Fibroblast of pulmonary artery (primary cell): Measurements from ENCODE around the gene IQCN.
A peak's percentile ranks its signal among the peaks of the same experiment; 100 is the strongest.

Experiments
- DNase-seq: peaks from one replicate; pipeline ENCODE4 v3.0.0-alpha.2; 2010; ENCODE audit warnings: low read depth
- H3K4me3 ChIP-seq: replicated peaks from 2 replicates; pipeline ENCODE4 v1.5.1; 2011; ENCODE audit warnings: low read depth, mild to moderate bottlenecking, control low read depth, low read length, moderate library complexity
- TF ChIP-seq, protein P1 (sequence below): IDR thresholded peaks from 2 replicates; pipeline ENCODE4 v1.5.1; 2011; ENCODE audit warnings: mild to moderate bottlenecking, control low read depth, low read length, inconsistent platforms; ENCODE audit errors: missing control alignments

The IQCN gene

DNA sequence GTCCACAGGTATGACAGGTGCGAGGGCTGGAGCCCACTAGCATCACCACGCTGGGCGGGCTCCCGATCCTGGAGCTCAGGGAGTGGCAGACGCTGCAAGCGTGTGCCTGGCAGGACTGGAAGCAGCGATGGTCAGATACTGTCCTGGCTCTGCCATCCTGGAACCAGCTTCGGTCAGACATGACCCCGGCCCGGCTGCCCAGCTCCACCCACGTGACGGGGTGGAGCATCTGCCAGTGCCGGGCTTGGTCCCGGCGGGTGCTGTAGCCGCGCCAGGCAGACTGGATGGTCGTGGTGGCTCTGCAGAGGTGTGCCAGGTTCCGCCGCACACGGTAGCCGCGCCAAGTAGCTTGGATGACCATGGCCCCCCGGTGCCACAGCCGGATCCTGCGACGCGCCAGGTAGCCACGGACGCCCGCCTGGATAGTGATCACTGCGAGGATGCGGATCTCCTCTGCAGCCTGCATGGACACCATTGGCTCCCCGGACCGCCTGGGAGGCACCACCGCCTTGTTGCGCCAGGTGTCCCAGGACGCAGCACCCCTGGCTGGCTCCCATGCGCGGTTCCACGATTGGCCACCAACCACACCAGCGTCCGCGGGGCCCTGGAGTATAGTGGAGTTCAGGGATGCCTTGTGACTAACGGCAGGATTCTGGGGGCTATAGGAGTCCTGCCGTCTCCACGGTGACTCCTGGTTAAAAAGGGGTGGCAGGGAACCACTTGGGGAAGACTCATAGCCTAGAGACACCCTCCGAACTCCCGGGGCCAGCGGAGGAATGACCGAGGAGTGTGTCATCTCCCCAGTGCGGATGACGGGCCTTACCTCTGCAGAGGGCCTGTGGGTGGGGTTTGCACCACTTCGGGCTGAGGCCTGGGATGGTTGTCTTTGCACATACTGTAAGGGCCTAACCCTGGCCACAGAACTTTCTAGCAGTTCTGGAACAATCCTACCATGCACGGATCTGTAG lies 16.5 kb downstream of the IQCN start:
- H3K4me3 ChIP-seq = no peak overlapping the region
- no peak for DNase-seq
- TF ChIP-seq, protein P1, sequence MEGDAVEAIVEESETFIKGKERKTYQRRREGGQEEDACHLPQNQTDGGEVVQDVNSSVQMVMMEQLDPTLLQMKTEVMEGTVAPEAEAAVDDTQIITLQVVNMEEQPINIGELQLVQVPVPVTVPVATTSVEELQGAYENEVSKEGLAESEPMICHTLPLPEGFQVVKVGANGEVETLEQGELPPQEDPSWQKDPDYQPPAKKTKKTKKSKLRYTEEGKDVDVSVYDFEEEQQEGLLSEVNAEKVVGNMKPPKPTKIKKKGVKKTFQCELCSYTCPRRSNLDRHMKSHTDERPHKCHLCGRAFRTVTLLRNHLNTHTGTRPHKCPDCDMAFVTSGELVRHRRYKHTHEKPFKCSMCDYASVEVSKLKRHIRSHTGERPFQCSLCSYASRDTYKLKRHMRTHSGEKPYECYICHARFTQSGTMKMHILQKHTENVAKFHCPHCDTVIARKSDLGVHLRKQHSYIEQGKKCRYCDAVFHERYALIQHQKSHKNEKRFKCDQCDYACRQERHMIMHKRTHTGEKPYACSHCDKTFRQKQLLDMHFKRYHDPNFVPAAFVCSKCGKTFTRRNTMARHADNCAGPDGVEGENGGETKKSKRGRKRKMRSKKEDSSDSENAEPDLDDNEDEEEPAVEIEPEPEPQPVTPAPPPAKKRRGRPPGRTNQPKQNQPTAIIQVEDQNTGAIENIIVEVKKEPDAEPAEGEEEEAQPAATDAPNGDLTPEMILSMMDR = no peak

DNA sequence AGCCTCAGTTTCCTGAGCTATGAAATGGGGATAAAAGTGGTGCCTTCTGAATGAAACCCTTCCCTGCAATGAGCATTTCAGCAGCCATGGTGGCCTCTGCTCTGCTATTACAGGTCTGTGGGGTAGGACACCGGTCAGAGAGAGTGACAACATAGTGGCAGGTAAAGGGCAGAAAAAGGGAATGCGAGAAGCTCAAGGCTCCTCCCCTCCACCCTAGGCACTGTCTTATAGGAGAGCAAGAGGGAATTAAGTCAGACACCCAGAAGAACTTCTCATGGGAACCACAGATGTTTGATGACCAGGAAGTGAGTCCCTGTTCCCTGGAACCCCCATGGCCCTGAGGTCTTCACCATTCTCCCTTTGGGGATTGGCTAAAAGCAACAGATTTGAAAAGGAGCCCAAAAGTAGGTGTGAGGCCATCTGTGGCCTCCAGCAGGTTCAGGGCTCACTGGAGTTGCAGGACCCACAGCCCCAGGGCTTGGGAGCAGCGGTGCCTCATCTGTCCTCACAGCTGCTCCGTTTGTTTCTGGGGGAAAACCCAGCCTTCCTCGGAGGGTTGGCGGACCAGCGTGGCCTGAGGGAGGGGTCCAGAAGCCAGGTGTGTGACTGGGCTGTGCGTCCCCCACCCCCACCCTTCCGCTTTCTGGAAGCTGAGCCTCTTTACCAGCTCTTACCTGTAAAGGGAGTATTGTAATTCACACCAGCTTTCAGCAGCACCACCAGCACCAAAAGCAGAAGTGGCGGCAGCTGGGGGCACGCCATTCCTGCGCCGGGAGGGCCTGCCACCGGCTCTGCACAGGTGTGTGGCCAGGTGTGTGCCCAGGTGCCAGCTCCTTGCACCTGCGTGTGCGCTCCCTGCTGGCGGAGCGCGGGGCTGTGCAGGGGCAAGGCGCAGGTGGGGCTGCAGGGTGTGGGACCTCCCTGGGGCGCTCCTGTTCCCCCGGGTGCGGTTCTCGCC lies 19.4 kb downstream of the IQCN start:
- TF ChIP-seq, protein P1 = no peak
- no peak for DNase-seq

DNA sequence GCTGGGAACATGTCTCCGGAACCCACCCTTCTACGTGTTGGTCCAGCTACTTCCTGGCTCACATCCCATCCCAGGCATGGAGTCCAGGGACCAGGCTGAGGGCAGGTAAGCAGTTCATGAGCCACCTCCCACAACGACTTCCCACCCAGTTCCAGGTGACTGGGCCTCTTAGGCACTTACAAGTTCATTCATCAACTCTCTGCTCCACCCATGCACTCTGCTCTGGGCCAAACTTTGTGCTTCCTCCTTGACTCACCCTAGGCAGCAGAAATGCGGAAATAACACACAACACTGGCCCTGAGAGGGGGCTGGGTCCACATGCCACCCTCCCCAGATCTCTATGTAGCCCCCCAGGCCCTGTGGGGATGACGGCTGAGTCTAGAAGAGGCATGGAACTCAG lies 20.5 kb downstream of the IQCN start:
- H3K4me3 ChIP-seq = no peak overlapping the region
- DNase-seq = no peak
- TF ChIP-seq, protein P1 = no peak

More for the DNA sequence above, 19.4 kb downstream of the IQCN start:
- H3K4me3 ChIP-seq = no peak overlapping the region

DNA sequence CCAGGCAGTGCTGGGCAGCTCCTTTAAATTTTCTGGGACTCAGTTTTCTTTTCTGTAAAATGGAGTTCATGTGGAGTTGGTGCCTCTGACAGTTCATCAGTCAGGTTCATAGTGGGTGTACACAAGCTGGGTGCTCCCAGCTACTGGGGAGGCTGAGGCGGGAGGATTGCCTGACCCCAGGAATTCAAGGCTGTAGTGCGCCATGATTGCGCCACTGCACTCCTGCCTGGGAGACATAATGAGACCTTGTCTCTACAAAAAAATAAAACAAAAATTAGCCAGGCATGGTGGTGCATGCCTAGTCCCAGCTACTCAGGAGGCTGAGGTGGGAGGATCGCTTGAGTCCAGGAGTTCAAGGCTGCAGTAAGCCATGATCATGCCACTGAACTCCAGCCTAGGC lies 21.1 kb downstream of the IQCN start:
- DNase-seq = no peak
- no peak overlapping the region for H3K4me3 ChIP-seq
- TF ChIP-seq, protein P1 = no peak

DNA sequence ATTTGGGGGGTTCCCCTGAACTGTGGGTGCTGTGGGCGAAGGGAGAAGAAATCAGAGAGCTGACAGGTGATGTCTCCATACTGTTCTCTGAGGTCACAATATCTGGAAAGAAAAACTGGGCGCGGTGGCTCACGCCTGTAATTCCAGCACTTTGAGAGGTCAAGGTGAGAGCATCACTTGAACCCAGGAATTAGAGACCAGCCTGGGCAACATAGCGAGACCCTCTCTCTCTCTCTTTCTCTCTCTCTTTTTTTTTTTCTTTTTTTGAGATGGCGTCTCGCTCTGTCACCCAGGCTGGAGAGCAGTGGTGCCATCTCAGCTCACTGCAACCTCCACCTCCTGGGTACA lies 21.9 kb downstream of the IQCN start:
- H3K4me3 ChIP-seq = no peak overlapping the region
- TF ChIP-seq, protein P1 = no peak
- DNase-seq = no peak

DNA sequence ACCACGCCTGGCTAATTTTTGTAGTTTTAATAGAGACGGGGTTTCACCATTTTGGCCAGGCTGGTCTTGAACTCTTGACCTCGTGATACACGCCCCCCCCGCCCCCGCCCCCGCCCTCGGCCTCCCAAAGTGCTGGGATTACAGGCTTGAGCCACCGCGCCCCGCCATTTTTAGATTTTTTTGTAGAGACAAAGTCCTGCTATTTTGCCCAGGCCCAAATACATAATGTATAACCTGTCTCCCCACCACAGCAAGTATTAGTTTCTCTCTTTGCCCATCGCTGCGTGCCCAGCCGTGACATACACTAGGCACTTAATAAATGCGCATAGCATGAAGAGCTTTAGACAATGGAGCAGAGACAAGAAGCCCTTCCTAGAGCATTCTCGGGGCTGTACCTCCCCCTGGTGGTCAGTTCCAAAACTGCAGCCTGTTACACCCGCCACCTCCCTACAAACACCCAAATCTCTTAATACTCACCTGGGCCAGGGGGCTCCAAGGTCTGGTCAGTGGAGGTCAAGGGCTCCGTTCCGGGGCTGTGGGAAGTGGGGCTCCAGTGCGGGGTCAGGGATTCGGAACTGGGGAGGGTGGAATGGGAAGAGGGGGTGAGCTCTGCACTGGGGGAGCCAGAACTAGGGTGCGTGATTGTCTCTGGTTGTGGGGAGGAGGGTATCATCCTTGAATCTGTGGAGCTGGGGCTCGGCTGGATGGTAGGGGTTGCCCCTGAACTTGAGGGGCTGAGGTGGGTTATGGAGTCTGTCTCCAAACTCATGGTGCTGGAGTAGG lies 22.5 kb downstream of the IQCN start:
- peak; percentile 75 for DNase-seq
- no peak overlapping the region for H3K4me3 ChIP-seq
- TF ChIP-seq, protein P1 = peak; percentile 83
